ENCODE results near the gene APBB2.
A peak's percentile ranks its signal among the peaks of the same experiment; 100 is the strongest.

APBB2 gene

GRCh38 chr4:41214136-41214824 lies at the start of gene APBB2:
Gene APBB2 (minus strand): TSS chr4:41214542. CDS start chr4:41033254, 181,288 bp downstream.
- peak; percentile 97 for DNase-seq (ENCODE audit: low read depth)

GRCh38 chr4:41262198-41262597 lies 47.9 kb upstream of the APBB2 start:
- DNase-seq (ENCODE audit: low read depth): no peak

- no peak for DNase-seq (ENCODE audit: low read depth)
These were observed 45.9 kb upstream of the APBB2 start for GRCh38 chr4:41260116-41260733.

DNA sequence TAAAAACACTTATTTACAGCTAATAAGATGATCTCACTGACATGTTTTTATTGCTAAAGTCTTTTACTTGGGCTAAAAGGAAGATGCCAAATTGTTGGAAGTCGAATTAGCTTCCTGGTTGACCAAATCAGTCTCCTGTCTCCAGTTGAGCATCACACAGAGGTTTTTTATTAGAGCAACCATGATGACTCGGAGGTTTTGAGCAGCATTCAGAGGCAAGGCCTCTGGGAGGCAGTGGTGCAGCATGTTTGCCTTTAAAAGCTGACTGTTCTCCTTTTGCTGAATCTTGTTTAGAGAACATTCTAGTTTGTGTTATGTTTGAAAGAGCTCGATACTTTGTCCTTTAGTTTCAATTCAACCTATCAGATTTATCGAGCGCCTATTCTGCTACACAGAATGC lies 44.4 kb upstream of the APBB2 start:
- DNase-seq (ENCODE audit: low read depth): peak; percentile 85

GRCh38 chr4:41257906-41258305 lies 43.6 kb upstream of the APBB2 start:
- no peak for DNase-seq (ENCODE audit: low read depth)

- peak; percentile 77 for DNase-seq (ENCODE audit: low read depth)
These were observed 43.0 kb upstream of the APBB2 start for GRCh38 chr4:41257257-41257901.

DNA sequence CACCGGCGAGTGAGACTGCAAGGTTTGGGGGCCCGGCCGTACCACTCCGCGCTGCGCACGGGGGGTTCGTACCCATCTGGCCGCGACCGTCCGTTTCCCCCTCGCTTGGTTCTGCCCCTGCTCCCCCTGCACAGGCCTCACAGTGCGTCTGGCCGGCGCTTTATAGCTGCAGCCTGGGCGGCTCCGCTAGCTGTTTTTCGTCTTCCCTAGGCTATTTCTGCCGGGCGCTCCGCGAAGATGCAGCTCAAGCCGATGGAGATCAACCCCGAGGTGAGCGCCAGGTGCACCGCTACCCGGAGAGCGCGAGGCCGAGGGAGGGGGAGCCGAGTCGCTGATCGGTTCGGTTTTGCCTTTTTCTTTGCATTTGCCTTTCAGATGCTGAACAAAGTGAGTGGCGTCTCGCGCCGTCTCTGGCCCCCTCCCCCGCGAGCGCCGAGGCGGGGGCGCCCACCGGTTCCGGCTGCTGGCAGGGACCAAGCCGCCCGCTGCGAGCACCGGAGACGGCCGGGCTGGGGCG lies 42.5 kb upstream of the APBB2 start, which contains the start of gene UCHL1:
TSS of gene UCHL1 (plus strand) at position 189 of the 517 bp plus-strand sequence. CDS start at position 238, 49 bp downstream.
- peak; percentile 91 for DNase-seq (ENCODE audit: low read depth)

DNA sequence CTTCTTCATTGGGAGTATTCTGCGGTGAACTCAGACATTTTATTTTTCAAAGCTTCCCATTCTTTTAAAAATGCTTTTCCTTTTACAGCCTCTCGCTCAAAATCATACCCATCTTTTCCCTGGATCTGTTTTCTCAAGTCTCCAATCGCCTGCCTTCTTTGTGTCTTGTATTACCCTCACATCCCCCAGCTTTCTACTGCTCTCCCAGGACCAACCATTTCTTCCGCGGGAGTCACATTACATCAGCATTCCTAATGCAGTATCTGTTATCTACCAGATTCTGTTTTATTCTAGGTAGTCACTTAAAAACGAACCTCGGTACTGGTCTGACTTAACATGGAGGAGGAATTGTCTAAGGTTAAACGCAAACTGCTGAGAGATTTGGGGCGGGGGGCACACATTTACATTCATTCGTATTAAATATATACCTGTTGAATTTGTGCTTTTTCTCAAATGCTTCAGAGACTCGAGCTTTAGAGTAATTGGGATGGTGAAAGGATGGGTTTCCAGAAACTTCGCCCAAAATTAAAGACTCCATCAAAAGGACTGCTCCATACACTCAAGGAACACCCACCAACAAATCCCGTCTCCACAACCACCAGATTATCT lies 41.9 kb upstream of the APBB2 start:
- DNase-seq (ENCODE audit: low read depth): peak; percentile 70

DNA sequence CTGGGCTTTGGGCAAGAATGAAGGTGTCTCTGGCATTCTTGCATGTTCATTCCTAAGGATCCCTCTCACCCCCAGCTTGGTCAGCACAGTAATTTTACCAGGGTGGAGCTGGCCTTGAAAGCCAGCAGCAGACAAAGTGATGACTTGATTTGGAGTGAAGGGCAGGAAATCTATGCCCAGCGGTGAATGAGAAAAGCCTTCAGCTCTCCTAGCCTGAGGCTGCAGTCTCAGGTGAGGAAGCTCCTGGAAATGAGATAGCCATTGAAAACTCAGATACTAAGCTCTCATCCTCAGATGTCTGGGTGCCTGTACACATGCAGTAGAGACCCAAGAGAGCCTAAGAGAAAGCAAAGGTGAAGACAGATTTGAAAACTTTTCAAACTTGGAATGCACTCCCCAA lies 31.6 kb upstream of the APBB2 start:
- DNase-seq (ENCODE audit: low read depth): no peak

DNA sequence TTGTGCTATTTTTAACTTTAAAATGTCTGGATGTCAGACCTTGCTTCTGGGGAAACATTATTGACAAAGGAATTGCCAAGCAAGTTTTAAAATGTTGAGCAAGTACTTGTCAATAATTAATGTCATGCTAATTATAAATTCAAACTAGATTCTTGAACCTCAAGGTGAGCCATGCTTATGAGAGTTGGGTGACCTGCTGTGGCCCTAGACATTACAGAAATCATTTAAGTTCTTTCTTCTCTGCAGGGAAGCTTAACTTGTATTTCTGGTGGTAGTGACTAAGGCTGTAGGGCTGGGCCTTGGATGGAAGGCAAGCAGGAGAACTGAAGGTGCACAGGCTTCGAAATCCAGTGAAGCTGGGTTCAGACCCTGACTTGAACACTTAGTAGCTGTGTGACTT lies 27.6 kb upstream of the APBB2 start:
- DNase-seq (ENCODE audit: low read depth): no peak

DNA sequence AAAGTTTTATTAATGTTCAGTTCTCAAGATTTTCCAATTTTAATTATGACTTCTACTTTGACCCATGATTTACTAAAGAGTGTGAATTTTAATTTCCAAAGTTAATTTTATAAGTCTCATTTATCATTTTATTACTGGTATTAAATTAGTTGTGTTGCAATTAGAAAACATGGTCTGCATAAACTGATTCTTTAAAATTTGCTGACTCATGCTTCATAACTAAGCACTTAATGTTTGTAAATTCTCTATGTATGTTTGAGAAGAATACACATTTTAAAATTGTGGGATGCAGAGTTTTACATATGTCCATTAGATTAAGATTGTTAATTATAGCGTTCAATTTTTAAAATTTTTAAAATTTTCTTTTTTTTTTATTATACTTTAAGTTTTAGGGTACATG lies 22.2 kb upstream of the APBB2 start:
- DNase-seq (ENCODE audit: low read depth): no peak

GRCh38 chr4:41236032-41236431 lies 21.7 kb upstream of the APBB2 start:
- DNase-seq (ENCODE audit: low read depth): no peak

- no peak for DNase-seq (ENCODE audit: low read depth)
These were observed 18.5 kb upstream of the APBB2 start for GRCh38 chr4:41232856-41233255.

DNA sequence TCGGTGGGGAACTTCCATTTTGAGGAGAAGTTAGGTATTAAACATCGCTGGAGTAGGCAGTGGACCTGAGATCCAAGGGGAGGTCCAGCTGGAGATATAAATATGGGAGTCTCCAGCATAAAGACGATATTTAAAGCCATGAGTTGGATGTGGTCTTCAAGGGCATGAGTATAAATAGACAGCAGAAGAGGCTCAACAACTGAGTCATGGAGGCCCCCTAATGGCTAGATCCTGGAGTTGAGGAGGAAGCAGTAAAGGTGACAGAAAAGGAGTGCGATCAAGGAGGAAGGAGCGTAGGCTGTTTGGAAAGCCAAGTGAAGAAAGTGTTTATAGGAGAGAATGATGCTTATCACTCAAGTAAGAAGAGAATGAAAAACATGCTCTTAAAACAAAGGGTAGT lies 18.1 kb upstream of the APBB2 start:
- DNase-seq (ENCODE audit: low read depth): peak; percentile 28

DNA sequence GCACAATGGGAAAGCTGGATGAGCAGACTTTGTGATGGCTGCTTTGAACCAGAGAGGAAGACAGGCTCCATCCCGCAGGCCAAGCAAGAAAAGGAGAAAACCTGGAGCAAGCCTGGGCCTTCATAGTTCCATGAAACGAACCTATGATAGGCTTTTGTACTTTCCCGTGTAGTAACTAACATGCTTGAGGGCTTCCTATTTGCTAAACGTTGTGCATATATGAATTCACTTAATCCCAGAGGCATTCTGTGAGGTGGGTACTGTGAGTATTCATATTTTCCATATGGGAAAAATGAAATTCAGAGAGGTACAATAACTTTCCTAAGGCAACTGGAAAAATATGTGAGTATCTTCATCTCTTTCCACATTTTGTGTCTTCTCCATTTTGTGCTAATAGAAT lies 13.6 kb upstream of the APBB2 start:
- no peak for DNase-seq (ENCODE audit: low read depth)

DNA sequence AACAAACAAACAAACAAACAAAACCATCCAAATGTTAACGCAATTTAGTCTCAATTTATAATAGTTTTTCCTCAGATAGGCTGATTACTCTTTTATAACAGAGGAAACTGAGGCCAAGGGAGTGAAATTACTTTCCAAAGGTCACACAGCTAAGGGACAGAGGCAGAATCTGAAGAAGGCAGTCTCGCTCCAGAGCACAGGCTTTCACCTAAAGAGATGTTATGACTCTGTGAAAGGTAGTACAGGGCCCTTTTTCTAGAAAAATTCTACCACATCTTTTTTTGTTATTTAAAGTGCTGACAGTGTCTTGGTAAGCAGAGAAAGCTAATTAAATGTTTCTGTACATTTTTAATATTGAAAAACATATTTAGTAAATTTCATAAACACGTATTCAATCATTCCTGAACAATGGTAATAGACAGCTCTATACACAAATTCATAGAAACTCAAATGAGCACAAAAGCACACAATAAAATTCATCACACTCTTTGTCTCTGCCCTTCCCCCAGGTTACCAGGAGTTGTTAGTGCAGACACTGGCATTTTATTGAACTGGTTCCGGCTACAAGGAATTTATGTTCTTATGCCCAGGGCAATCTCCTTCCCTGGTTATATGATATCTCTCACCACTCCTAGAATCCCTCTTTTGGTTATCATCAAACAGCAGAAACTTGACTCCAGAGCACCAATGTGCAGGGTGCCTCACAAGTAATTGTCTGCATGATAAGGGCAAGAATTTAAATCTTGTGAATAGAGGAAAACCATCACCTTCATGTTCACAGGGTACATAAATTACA lies 7.7 kb upstream of the APBB2 start:
- DNase-seq (ENCODE audit: low read depth): no peak

GRCh38 chr4:41219421-41219950 lies 5.1 kb upstream of the APBB2 start:
- DNase-seq (ENCODE audit: low read depth): peak; percentile 49

DNA sequence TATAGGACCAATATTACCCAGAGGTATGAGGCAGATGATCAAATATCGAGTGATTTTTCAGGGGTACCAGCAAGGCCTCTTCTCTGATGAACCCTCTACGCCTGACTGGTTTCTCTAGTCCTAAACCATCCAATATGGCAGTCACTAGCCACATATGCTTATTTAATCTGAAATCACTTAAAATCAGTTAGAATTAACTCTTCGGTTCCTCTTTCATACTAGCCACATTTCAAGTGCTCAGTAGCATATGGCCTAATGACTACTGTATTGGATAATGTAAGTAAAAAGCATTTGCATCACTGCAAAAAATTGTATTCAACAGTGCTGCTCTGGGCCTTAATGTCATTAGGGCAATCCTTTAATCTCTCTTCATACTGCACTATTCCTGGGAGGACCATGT lies 4.4 kb upstream of the APBB2 start:
- no peak for DNase-seq (ENCODE audit: low read depth)

DNA sequence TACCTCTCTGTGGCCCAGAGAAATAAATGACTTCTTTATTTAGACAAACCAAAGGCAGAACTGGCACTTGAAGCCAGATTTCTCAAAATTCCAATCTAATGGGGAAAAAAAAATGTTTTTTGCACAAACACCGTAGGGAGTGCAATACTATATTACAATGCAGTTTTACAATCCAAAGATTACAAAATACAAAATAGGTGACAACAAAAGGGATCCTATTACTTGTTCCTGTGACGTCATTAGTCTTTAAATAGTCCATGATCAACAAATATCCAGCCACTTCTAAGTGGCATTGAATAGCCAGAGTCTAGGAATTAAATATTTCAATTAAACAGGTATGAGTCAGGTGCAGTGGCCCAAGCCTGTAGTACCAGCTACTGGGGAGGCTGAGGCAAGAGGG lies 3.0 kb upstream of the APBB2 start:
- DNase-seq (ENCODE audit: low read depth): no peak

- DNase-seq (ENCODE audit: low read depth): no peak
These were observed 2.6 kb upstream of the APBB2 start for GRCh38 chr4:41217020-41217333.

DNA sequence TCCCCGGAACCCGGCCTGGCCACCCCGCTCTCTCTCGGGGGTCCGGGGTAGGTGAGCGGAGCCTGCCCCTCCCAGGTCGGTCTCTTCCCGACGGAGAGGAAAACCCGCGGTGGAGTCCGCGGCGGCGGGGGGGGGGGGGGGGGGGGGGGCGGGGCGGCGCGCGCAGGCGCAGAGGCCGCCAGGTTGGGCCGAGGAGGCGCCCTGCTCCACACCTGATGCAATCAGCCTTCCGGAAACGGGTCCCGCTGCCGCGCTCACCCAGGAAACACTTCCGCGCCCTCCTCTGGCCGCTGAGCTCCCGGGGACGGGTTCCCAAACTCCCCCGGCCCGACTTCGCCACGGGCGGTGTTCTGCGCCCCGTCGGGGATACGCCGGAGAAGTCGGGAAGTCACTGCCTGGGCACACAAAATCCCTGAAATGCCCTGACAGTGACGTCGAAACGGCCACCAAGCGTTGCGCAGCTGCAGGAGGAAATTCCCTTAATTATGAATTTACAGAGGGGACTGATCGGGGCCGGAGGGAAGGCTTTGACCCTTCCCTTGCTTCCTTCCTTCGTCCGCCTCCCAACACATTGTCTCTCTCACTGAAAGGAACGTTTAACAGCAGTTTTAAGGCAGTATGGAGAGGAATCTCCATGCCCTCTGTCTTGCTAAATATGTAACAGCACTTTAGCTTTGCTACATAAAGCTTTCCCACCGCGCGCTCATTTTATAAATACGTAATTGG lies 2.1 kb upstream of the APBB2 start:
- DNase-seq (ENCODE audit: low read depth): peak; percentile 73
